Adrenal gland (tissue), 5 donors: ENCODE results near the gene TBC1D7.

Source experiments
- CTCF ChIP-seq, 6 experiments: fragments of 450-650 bp in 4 of 6; fragments of 200-600 bp in 2 of 6; sonication (generic) in 1 of 6; IDR thresholded peaks; 1 replicate in 5 of 6; 2 replicates in 1 of 6; pipeline versions ENCODE4 v1.5.1 to v1.8.0; 2016 to 2021; ENCODE audit warnings: antibody characterized with exemption in 6 of 6, mild to moderate bottlenecking in 2 of 6, moderate library complexity in 1 of 6
- POLR2A ChIP-seq, 2 donors: fragments of 450-650 bp; IDR thresholded peaks; one replicate each; pipeline ENCODE4 v1.6.1; 2017; ENCODE audit warnings: antibody characterized with exemption in 2 of 2, mild to moderate bottlenecking in 2 of 2, moderate library complexity in 1 of 2
- donor health status: DM: no; HTN: no; CAD: no.

- TF ChIP-seq CTCF (IDR thresholded peaks at IDR 0.05) (no peak), POLR2A (IDR thresholded peaks at IDR 0.05) (no peak)
Observed at GRCh38 chr6:13315896-13316295, 12.4 kb downstream of the TBC1D7 start.
